GM18858 (cell line): Measurements from ENCODE around the gene CCNO.

ENCODE experiments used
- ATAC-seq: cut with Tn5 transposase; IDR thresholded peaks from one replicate; pipeline ENCODE4 v1.9.1; 2021; ENCODE audit not compliant: unreplicated experiment

CCNO gene

DNA sequence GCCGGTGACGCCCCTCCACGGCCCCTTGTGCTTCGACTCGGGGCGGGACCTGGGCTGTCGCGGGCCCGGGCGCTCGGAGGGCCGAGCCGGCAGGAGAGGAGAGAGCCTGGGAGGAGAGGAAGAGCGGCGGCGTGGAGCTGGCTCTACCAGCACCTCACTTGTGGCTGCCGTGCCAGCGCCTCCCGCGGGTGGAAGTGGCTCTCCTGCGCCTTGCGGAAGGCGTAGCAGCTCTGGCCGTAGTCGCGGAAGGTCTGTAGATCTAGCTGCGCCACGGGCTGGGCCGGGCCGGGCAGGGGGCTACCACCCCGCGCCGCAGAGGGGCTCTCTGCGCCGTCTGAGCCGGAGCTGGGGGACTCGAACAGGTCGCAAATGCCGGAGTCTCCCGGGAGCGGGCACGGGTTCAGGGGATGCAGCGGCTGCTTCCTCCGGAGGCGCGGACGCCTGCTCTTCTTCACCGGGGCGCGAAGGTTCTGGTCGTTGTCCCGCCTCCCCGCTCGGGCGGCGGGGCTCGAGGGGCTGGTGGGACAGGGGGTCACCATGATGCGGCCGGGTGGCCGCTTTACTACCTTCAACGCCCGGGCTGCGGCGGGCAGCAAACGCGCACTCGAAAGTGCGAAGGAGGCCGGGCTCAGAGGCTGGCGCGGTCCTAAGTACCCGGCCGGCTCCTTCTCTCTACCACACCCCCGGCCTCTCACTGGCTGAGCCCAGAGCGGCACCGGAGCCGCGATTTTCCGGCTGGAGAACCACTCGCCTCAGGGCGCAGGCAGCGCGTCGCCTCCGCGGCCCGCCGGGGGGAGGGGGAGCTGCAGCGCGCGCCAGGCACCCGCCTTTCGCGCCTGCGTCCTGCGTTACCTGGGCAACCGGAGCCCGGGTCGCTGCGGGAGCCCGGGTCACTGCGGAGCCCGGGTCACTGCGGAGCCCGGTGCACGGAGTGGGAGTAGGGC lies at the start of gene CCNO:
Gene CCNO, minus strand, starts transcription at position 624 of the 944 bp plus-strand sequence. Its CDS starts 85 bp downstream, at position 539.
- ATAC-seq, result no peak

- no peak for ATAC-seq
These were observed 45.4 kb upstream of the CCNO start for GRCh38 chr5:55278778-55279177.

DNA sequence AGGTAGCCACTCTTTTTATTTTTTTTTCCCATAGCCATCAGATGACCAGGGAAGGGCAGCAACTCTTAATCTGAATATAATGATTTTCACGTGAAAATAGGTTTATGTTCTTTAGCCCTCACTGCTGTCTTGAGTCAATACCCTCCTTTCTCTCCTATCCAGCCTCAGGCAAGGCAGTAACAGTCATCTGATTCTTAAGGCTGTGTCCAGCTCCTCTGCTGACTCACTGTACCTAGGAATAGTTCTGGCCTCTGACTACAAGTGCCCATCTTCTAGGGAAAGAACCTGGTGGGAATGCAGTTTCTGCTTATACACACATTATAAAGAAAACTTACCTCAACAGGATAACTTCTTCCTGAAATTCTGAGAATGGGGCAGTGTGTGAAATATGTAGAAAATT lies 43.4 kb upstream of the CCNO start:
- ATAC-seq, result no peak

DNA sequence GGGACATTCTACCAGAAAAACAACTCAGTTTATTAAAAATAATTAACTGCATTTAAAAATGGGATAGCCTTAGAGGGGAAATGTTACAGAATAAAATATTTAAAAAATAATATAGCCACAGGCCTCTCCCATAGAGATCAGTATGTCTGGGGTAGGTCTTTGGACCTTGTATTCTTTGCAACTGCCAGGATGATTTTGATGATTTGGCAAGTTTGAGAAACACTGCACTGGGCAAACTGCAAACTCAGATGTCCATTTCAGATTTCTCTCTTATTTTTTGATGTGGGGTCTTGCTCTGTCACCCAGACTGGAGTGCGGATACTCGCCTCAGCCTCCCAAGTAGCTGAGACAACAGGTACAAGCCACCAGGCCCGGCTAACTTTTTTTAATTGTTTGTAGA lies 24.9 kb upstream of the CCNO start:
- no peak for ATAC-seq

DNA sequence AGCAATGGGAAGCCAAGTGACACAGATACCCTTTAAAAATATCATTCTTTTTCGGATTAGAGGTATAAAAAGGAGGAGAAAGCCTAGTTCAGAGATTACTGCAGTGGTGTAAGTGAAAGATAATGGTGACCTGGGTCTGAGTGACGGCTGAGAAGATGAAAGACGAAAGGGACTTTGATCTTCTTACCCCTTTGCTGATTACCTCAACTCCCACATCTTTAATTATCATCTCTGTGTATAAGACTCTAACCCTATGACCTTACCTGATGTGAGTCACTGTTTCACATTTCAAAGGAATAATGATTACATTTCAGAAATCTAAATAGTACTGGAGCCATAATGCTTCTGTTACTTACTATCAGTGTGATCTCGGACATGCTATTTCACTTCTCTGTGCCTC lies 21.4 kb upstream of the CCNO start:
- ATAC-seq, result no peak

- ATAC-seq, result no peak
These were observed 16.7 kb upstream of the CCNO start for GRCh38 chr5:55250064-55250463.

GRCh38 chr5:55241746-55242145 lies 8.3 kb upstream of the CCNO start:
- ATAC-seq, result no peak

DNA sequence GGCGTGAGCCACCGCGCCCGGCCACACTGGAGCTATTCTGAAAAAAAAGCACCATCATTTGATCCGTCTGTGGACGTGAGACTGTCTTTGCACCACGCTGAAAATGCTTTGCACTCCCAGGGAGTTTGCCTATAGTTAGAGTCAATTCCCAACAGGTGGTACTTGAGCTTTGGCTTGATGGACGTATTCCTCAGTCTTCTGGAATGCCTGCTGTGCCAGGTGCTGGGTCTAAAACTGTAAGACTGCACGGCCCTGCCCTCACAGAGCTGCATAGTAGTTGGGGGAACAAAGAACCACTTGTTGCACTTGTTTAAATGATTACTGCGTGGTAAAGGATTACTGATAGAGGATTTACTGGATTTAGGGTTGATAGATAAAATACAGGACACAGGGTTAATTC lies 3.4 kb upstream of the CCNO start:
- ATAC-seq, result no peak

DNA sequence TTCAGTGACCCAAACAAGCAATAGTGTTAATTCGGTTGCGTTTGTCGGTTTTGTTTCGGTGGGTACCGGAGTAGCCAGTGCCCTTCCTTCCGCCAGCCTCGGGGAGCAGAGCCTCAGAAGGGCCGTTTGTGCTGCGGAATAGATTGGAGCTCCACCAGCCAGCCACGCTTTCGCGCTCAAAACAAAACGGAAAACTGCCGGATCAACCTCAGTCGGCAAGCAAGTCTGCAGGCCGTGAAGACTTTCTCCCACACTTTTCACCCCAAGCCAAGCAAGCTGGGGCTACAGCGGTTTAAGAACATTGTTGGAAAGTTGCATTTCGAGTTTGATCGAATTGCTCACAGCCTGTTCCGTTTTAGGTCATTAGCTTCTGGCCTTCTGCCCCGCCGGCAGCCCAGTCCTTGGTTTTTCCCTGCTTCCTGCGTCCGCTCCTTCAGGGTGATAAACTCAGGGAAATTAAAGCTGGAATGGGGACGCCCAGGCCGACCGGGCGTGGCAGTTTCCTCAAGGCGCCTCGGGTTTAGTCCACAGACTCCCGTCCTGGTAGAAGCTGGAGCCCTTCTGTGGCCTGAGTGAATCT lies 803 bp upstream of the CCNO start:
- no peak for ATAC-seq

DNA sequence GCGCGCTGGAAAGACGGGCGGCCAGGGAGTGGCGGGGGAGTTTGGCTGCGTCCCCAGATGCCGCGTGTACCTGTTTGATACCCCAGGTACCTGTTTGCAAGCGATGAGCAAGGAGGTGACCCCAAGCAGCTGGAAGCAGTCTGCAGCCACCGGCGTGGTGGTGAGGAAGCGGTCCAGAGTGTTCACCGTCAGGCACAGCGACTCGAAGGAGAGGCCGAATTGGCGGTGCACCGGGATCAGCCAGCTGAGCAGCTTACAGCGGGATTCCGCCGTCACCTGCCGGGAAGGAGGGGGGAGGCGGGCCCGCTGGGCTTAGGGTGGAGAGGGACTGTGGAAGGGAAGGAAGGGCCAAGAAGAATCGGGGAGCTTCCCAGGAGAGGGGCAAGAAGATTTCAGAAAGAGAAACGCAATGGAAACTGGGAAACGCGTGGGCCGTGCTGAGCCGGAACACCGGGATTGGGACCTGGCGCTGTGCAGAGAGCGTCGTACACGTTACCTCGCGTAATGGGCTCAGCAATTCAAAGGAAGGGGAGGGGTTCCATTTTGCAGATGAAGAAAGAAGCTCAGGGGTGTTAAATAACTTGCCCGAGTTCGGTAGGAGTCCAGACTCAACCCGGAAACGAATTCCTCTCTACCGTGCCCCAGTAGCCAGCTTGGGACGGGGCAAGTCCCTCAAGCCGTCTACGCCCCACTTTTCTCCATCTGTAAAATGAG lies 980 bp downstream of the CCNO start:
- no peak for ATAC-seq

DNA sequence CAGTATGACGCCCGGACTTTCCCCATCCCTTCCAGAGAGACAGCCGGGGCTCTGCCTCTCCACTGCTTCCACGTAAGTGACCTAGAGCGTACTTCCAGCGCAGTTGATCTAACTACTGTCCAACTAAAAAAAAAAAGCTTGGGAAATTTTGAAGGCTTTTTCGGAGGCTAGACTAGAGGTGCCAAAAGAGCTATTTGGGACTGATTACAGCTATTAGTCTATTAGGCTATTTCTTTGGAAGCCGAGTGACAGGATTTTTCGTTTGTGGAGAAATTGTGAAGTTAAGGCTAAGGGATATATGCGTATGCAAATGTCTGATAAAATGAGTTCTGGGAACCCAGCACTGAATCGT lies 1.5 kb downstream of the CCNO start:
- ATAC-seq, result no peak

DNA sequence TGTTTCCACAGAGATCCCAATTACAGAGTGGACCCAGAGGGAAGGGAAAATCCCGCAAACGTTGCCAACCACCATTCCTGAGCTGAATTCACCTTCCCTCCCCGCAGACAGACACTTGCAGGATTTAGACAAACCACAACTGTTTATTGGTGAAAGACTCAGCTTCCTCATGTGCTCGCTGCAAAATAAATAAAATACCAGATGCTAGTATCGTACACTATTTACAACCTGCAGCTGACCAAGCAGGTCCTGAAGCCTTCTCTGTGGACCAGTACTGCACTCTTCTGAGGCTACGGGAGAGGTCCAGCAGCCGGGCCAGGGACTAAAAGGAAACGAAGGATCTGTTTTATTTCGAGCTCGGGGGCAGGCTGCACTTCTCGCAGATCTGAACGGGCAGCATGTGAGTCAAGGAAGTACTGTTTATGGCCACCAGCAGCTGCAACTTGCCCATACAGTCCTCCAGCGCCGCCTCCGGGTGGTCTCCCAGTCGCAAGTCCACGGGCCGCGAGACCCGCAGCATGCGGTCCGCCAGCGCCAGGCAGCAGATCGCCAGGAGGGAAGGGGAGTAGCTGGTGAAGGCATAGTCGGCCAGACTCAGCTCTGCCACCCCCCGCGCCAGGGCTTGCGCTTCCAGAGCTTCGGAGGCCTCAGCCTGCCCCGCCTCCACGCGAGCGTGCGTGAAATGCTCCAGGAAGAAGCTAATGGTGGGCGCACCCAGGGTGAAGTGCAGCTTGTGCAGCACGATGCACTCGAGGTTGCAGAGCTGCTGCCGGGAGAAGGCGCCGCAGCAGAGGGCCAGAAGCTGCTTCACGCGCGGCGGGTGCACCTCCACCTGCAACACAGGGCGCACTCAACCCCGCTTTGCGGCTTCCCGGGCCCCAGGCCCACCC lies 2.1 kb downstream of the CCNO start:
- no peak for ATAC-seq

DNA sequence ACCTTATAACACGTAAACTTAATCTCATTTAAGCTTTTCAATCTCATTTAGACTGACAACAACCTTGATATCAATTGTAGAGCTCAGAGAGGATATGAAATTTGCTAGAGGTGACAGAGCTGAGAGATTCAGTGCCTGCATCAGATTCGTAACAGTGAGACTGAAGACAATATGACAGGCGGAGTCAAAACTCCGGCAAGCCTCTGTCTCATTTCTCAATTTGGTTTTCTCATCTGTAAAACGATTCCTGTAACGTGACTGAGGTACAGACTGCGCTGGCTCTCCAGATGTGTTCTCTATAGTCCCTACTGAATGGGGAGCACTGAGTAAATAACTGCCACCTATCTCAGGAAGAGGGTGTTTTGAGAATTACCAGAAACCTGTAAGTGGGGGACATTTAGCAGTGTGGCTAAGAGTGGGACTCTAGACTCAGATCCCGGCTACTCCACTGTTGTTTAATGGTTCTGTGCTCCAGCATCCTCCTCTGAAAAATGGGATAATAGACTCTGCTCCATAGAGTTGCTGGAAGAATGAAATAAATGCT lies 3.2 kb downstream of the CCNO start:
- ATAC-seq, result no peak

DNA sequence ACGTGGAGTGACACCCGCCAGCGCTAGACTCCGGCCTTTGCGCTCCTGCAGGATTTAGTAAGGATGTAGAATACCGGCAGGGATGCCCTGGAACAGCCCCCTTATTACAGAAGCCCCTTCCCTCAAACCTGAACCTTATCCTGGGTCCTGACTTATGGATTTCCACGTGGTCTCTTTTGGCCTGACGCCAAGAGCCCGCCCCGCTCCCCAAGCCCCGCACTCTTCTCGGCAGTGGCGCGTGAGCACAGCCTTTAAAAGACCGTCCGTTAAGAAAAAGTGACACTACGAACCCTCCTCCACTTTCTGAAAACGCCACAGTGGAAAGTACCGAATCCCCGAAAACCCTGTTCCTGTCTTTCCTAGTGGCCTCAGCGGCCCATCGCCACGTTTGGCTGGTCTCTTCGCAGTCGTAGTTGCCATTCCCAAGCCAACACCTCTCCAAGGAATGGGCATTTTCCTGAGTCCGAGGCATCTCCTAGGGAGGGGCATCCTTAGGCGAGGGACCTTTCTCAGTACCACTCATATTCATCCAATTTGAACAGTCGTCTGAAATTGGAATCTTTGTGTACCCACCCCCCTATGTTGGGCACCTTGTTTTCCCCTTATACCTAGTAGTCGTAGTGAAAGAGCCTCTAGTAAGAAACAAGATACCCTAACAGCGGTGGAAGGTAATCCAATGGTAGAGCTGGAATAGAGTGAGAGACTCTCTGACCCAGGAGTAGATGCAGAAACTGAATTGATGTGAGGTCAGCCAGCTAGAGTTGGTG lies 5.6 kb downstream of the CCNO start:
- no peak for ATAC-seq

DNA sequence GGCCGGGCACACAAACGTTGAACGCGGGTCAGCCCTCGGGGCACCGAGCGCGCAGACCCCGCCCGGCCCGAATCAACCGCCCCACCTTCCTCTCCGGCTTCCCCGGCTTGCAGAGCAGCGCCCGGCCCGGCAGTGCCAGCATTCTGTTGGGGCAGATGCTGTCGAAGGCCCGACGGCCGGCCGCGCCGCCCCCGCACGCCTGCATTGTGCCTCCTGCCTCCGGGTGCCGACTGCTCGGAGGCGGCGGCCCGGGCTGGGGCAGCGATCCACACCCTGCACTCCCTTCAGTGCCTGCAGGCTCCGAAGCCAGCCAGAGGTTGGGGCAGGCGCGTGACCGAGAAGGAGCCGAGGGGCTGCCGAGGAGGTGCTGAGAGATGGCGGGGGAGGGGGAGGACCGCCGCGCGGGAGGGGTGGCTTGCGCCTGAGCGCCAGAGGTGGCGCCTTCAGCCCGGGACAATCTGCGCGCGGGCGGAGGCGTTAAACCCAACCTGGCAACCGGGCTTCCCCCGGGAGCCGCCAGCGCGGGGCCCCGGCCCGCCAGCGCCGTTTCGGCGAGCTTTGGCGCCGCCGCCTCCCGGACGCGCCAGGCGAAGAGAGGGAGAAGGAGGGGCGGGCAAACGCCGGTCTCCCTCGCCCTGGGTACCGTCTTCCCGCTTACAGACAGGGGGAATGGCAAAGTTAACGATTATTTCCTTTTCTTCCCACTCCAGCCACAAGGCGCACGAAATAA lies 6.3 kb downstream of the CCNO start, which contains the start of gene MCIDAS:
Gene MCIDAS, minus strand, starts transcription at position 382 of the 730 bp plus-strand sequence. Its CDS starts 177 bp downstream, at position 205.
- ATAC-seq, result no peak

GRCh38 chr5:55226027-55226933 lies 7.1 kb downstream of the CCNO start:
- ATAC-seq, result no peak

GRCh38 chr5:55225346-55225745 lies 8.1 kb downstream of the CCNO start:
- no peak for ATAC-seq

- no peak for ATAC-seq
These were observed 9.6 kb downstream of the CCNO start for GRCh38 chr5:55223812-55224240.
